ENCODE data around the gene NEGR1.

The NEGR1 gene

DNA sequence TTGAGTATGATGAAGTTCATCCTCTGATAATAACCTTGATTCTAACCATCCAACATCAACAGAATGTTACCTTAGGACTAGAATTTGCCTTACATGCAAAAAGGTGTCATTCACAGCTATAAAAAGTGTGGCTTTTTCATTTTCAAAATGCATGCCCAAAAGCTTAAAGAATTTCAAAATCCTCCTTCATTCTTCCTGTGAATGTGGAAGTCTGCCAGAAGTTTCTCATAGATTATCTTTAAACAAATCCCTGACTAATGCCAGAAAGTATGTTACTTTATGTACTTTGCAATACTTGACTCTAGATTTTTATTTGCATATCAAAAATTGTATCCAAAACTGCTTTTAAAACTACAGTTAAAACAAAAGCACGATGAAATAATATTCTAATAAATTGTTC is 930.9 kb downstream of the NEGR1 start:
- DNase-seq (ENCODE audit: low spot score), result no peak

DNA sequence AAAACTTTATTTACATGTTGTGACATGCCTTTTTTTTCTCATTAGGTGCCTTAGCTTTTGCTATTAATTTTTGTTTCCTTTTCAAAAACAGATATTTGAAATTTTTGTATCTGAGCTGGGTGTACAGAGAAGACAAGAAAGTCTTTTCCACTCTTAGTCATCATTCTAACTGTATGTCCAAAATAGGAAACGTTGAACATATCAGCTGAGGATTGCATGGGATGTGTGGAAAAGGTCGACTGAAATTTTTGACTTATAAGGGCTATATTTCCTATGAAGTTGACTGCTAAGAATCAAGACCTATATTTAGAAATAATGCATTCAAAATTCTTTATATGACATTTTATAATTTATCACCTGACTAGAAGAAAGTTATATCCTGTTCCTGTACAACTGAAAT is 931.5 kb downstream of the NEGR1 start:
- DNase-seq (ENCODE audit: low spot score), result no peak

DNA sequence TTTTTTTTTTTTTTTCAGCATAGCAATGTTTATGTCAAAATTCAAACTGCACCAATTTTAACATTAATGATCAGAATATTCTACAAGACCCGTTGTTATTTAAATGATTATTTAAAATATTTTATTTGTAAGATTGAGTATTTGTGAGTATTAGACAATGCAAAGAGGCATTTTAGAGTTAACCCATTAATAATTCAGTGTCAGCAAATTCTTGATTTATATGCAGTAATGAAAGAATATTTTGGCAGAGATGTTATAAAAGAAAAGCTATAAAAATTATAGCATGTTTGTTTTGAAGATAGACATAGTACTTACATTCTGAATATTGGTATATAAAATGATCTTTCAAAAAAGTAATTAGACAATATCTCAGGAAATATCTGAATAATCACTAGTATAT is 932.0 kb downstream of the NEGR1 start:
- DNase-seq (ENCODE audit: low spot score), result no peak
